22Rv1 (cell line): Measurements from ENCODE around the gene ADAMTS10.

ENCODE experiments used
- ZFX ChIP-seq: fragments of 450-650 bp; IDR thresholded peaks from 2 replicates; pipeline ENCODE4 v1.6.1; 2017; ENCODE audit warnings: antibody characterized with exemption, borderline replicate concordance
- TF ChIP-seq, protein P1 (sequence below): fragments of 450-650 bp; IDR thresholded peaks from 2 replicates; pipeline ENCODE4 v1.5.1; 2017; ENCODE audit warnings: mild to moderate bottlenecking

DNA sequence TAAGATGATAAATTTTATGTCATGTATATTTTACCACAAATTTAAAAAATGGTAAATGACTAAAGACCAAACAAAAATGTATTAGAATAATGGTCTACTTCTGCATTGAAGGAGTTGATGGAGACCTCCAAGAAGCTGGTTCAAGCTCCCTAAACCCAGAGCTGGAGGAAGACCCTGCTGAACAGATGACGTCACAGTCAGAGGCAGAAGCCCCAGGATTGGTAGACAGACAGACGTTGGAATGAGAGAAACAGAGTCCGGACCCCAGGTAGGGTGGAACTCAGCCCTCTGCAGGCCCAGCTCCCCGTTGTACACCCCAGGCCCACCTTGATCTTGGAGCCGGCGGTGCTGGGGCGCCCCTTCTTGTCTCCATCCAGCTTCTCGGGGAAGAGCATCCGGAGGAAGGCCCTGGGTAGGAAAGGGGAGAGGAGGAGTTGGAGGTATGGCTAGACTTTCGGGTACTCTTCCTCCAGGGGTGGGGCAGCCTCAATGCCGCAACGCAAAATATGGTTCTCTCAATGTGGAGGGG is 70.8 kb downstream of the ADAMTS10 start:
- TF ChIP-seq, protein P1, sequence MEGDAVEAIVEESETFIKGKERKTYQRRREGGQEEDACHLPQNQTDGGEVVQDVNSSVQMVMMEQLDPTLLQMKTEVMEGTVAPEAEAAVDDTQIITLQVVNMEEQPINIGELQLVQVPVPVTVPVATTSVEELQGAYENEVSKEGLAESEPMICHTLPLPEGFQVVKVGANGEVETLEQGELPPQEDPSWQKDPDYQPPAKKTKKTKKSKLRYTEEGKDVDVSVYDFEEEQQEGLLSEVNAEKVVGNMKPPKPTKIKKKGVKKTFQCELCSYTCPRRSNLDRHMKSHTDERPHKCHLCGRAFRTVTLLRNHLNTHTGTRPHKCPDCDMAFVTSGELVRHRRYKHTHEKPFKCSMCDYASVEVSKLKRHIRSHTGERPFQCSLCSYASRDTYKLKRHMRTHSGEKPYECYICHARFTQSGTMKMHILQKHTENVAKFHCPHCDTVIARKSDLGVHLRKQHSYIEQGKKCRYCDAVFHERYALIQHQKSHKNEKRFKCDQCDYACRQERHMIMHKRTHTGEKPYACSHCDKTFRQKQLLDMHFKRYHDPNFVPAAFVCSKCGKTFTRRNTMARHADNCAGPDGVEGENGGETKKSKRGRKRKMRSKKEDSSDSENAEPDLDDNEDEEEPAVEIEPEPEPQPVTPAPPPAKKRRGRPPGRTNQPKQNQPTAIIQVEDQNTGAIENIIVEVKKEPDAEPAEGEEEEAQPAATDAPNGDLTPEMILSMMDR, result no peak
- TF ChIP-seq ZFX, result no peak
